Liver (tissue), 9 donors: ENCODE measurements around the gene PRRC2A. TPM values are rescaled to one million over a fixed set of nuclear protein-coding genes. Genes with fewer than 3 reads are reported as not detected.

Source experiments
- DNase-seq: peaks from one replicate; pipeline ENCODE4 v3.0.0-alpha.2; 2017; ENCODE audit warnings: low spot score
- H3K27ac ChIP-seq, 2 donors: one replicate each; pipeline ENCODE4 v1.7.0; 2013; ENCODE audit warnings: inconsistent platforms in 2 of 2, low read length in 2 of 2, control low read depth in 1 of 2, low read depth in 1 of 2, mild to moderate bottlenecking in 1 of 2
- H3K27me3 ChIP-seq, 4 donors: one replicate each; pipeline versions ENCODE4 v1.6.1 to v1.7.0; 2013; ENCODE audit warnings: low read length in 3 of 4, inconsistent platforms in 1 of 4, mild to moderate bottlenecking in 1 of 4, moderate library complexity in 1 of 4; ENCODE audit not compliant: control insufficient read depth in 4 of 4, insufficient read depth in 4 of 4
- H3K36me3 ChIP-seq, 4 donors: one replicate each; pipeline versions ENCODE4 v1.6.1 to v1.7.0; 2013; ENCODE audit warnings: low read length in 3 of 4, mild to moderate bottlenecking in 3 of 4, low read depth in 1 of 4, moderate library complexity in 1 of 4; ENCODE audit not compliant: control insufficient read depth in 4 of 4, insufficient read depth in 3 of 4
- H3K4me1 ChIP-seq, 4 donors: one replicate each; pipeline versions ENCODE4 v1.6.1 to v1.7.0; 2013; ENCODE audit warnings: low read length in 3 of 4, mild to moderate bottlenecking in 3 of 4, moderate library complexity in 1 of 4; ENCODE audit not compliant: control insufficient read depth in 4 of 4, insufficient read depth in 4 of 4
- H3K4me3 ChIP-seq, 3 donors: one replicate each; pipeline versions ENCODE4 v1.6.1 to v1.7.0; 2013; ENCODE audit warnings: low read length in 3 of 3, control low read depth in 1 of 3, low read depth in 1 of 3, mild to moderate bottlenecking in 1 of 3
- H3K9ac ChIP-seq, 2 donors: one replicate each; pipeline ENCODE4 v1.7.0; 2013; ENCODE audit warnings: low read length in 2 of 2, mild to moderate bottlenecking in 2 of 2, moderate library complexity in 2 of 2, control low read depth in 1 of 2, low read depth in 1 of 2
- H3K9me3 ChIP-seq, 4 donors: one replicate each; pipeline versions ENCODE4 v1.6.1 to v1.7.0; 2013; ENCODE audit warnings: low read length in 3 of 4; ENCODE audit not compliant: control insufficient read depth in 4 of 4
- EGR1 ChIP-seq, 2 donors: IDR thresholded peaks; 2 replicates each; pipeline ENCODE4 v1.6.1; 2016 to 2018; ENCODE audit warnings: antibody characterized with exemption in 2 of 2, low read depth in 2 of 2
- FOXA1 ChIP-seq: IDR thresholded peaks from 2 replicates; pipeline ENCODE4 v1.6.1; 2016; ENCODE audit warnings: antibody characterized with exemption
- FOXA2 ChIP-seq: IDR thresholded peaks from 2 replicates; pipeline ENCODE4 v1.6.1; 2016; ENCODE audit warnings: antibody characterized with exemption
- GABPA ChIP-seq, 2 donors: IDR thresholded peaks in 1 of 2; conservative IDR thresholded peaks in 1 of 2; 2 replicates each; pipeline ENCODE4 v1.6.1; 2016; ENCODE audit warnings: antibody characterized with exemption in 2 of 2, mild to moderate bottlenecking in 1 of 2, moderate library complexity in 1 of 2
- HNF4A ChIP-seq, 2 donors: conservative IDR thresholded peaks; 2 replicates each; pipeline ENCODE4 v1.6.1; 2016; ENCODE audit warnings: antibody characterized with exemption in 2 of 2, mild to moderate bottlenecking in 2 of 2
- JUND ChIP-seq, 2 donors: IDR thresholded peaks; 2 replicates each; pipeline ENCODE4 v1.6.1; 2016; ENCODE audit warnings: antibody characterized with exemption in 2 of 2
- NR2F2 ChIP-seq: IDR thresholded peaks from 2 replicates; pipeline ENCODE4 v1.6.1; 2016; ENCODE audit warnings: antibody characterized with exemption
- RAD21 ChIP-seq, 2 donors: IDR thresholded peaks; 2 replicates each; pipeline ENCODE4 v1.6.1; 2016; ENCODE audit warnings: antibody characterized with exemption in 2 of 2, mild to moderate bottlenecking in 2 of 2
- RXRA ChIP-seq, 2 donors: IDR thresholded peaks; 2 replicates each; pipeline ENCODE4 v1.6.1; 2017 to 2018; ENCODE audit warnings: antibody characterized with exemption in 2 of 2, mild to moderate bottlenecking in 1 of 2
- SP1 ChIP-seq: IDR thresholded peaks from 2 replicates; pipeline ENCODE4 v1.6.1; 2018; ENCODE audit warnings: antibody characterized with exemption, mild to moderate bottlenecking
- TAF1 ChIP-seq: conservative IDR thresholded peaks from 2 replicates; pipeline ENCODE4 v1.6.1; 2016; ENCODE audit warnings: antibody characterized with exemption, mild to moderate bottlenecking
- WGBS: extraction: QIAGEN DNeasy Blood & Tissue Kit; methylation state at CpG from one replicate; pipeline ENCODE4 v1.1.7; 2013; 5-methylcytosine and 5-hydroxymethylcytosine counted together
- polyA plus RNA-seq, 2 donors: library from polyadenylated mRNA; stranded (reverse) in 1 of 2; unstranded in 1 of 2; fragments of 200-250 nt in 1 of 2; fragments of >200 nt in 1 of 2; fragmentation: Nextera tagmentation in 1 of 2; extraction: Ambion mirVana in 1 of 2; gene quantifications; one replicate each; pipeline versions ENCODE4 v1.2.1 to v1.2.3, GENCODE V29; 2013 to 2015
- total RNA-seq, 2 donors: library from RNA; depleted of rRNA; stranded (reverse); fragments of >200 nt; gene quantifications; one replicate each; pipeline ENCODE4 v1.2.3, GENCODE V29; 2014
- TF ChIP-seq, protein P1 (sequence below): IDR thresholded peaks from 2 replicates; pipeline ENCODE4 v1.6.1; 2016; ENCODE audit warnings: antibody characterized with exemption
- TF ChIP-seq, protein P2 (sequence below): fragments of 150-350 bp; IDR thresholded peaks from 2 replicates; pipeline ENCODE4 v1.5.1; 2017; ENCODE audit warnings: improper control_type of control experiment, low read depth, low read length; ENCODE audit not compliant: missing input control
- TF ChIP-seq, protein P3 (sequence below): IDR thresholded peaks from 2 replicates; pipeline ENCODE4 v1.6.1; 2016; ENCODE audit warnings: antibody characterized with exemption
- TF ChIP-seq, protein P4 (sequence below): IDR thresholded peaks from 2 replicates; pipeline ENCODE4 v1.6.1; 2016; ENCODE audit warnings: antibody characterized with exemption, mild to moderate bottlenecking
- donor health status: healthy.
- donor health status: healthy.
- donor health status: healthy.
- donor health status: healthy.
- donor health status: healthy.

PRRC2A gene
- total and polyA plus RNA-seq, 4 donors: 21.9 to 39.3 (median 29.5) TPM

DNA sequence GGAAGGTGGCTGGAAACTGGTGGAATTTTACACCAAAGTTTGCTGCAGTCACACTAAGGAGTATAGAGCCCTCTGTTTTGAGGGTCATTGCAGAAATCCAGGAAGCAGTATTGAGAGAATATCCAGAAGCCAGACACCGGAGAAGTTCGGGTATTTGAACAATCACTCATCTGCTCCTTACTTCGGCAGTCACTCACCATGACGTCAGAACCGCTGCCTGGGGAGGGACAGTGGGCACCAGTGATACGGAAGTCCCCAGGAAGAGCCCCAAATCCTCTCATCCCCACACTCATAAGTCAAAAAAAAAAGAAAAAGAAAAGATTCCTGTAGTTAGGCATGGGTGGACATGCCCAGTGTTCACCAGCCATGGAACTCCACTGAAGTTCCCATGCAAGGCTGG is 56.4 kb downstream of the PRRC2A start:
- TF ChIP-seq SP1 (no peak), HNF4A (conservative IDR thresholded peaks at IDR 0.05) (no peak)
- Histone ChIP-seq H3K9me3 (no peaks in the 10 kb centered on the region), H3K4me3 (no peak overlapping the region), H3K27ac (no peak overlapping the region), H3K9ac (no peak overlapping the region), H3K27me3 (no peaks in the 10 kb centered on the region), H3K36me3 (peaks cover 2 to 12% (median 7%) of the 10 kb centered on the region in 4 donors), H3K4me1 (peaks cover 1 to 16% (median 9%) of the 10 kb centered on the region in 4 donors)
- WGBS: 80% methylated on average over 6 of the region's 6 CpGs
- no peak for DNase-seq

DNA sequence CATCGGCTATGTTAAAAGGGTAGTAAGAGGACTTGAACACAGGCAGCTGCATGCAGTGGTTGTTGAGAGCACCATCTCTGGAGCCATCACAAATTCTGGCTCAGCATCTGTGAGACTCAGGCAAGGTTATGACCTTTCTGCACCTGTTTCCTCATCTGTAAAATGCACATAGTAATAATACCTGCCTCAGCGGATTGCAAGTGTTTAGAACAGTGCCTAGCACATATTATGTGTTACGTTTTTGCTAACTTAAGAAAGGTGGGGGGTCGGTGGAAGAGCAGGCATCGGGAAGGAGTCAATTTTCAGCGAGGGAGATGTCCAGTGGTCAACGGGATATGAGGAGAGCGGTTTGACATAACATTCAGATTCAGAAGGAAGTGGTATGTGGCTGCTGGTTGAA is 57.4 kb downstream of the PRRC2A start:
- Histone ChIP-seq H3K36me3 (peaks cover 0 to 4% (median 3%) of the 10 kb centered on the region in 4 donors), H3K4me1 (peaks cover 1 to 18% (median 12%) of the 10 kb centered on the region in 4 donors), H3K4me3 (no peak overlapping the region), H3K9me3 (no peaks in the 10 kb centered on the region), H3K27me3 (no peaks in the 10 kb centered on the region), H3K9ac (no peak overlapping the region), H3K27ac (no peak overlapping the region)
- WGBS: 74% methylated on average over 8 of the region's 8 CpGs
- TF ChIP-seq NR2F2 (no peak), JUND (IDR thresholded peaks at IDR 0.05) (no peak), RAD21 (IDR thresholded peaks at IDR 0.05) (no peak), HNF4A (conservative IDR thresholded peaks at IDR 0.05) (no peak), FOXA2 (no peak), RXRA (IDR thresholded peaks at IDR 0.05) (no peak)
- TF ChIP-seq, protein P1, sequence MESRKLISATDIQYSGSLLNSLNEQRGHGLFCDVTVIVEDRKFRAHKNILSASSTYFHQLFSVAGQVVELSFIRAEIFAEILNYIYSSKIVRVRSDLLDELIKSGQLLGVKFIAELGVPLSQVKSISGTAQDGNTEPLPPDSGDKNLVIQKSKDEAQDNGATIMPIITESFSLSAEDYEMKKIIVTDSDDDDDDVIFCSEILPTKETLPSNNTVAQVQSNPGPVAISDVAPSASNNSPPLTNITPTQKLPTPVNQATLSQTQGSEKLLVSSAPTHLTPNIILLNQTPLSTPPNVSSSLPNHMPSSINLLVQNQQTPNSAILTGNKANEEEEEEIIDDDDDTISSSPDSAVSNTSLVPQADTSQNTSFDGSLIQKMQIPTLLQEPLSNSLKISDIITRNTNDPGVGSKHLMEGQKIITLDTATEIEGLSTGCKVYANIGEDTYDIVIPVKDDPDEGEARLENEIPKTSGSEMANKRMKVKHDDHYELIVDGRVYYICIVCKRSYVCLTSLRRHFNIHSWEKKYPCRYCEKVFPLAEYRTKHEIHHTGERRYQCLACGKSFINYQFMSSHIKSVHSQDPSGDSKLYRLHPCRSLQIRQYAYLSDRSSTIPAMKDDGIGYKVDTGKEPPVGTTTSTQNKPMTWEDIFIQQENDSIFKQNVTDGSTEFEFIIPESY: no peak
- TF ChIP-seq, protein P2, sequence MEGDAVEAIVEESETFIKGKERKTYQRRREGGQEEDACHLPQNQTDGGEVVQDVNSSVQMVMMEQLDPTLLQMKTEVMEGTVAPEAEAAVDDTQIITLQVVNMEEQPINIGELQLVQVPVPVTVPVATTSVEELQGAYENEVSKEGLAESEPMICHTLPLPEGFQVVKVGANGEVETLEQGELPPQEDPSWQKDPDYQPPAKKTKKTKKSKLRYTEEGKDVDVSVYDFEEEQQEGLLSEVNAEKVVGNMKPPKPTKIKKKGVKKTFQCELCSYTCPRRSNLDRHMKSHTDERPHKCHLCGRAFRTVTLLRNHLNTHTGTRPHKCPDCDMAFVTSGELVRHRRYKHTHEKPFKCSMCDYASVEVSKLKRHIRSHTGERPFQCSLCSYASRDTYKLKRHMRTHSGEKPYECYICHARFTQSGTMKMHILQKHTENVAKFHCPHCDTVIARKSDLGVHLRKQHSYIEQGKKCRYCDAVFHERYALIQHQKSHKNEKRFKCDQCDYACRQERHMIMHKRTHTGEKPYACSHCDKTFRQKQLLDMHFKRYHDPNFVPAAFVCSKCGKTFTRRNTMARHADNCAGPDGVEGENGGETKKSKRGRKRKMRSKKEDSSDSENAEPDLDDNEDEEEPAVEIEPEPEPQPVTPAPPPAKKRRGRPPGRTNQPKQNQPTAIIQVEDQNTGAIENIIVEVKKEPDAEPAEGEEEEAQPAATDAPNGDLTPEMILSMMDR: no peak
- DNase-seq: no peak

DNA sequence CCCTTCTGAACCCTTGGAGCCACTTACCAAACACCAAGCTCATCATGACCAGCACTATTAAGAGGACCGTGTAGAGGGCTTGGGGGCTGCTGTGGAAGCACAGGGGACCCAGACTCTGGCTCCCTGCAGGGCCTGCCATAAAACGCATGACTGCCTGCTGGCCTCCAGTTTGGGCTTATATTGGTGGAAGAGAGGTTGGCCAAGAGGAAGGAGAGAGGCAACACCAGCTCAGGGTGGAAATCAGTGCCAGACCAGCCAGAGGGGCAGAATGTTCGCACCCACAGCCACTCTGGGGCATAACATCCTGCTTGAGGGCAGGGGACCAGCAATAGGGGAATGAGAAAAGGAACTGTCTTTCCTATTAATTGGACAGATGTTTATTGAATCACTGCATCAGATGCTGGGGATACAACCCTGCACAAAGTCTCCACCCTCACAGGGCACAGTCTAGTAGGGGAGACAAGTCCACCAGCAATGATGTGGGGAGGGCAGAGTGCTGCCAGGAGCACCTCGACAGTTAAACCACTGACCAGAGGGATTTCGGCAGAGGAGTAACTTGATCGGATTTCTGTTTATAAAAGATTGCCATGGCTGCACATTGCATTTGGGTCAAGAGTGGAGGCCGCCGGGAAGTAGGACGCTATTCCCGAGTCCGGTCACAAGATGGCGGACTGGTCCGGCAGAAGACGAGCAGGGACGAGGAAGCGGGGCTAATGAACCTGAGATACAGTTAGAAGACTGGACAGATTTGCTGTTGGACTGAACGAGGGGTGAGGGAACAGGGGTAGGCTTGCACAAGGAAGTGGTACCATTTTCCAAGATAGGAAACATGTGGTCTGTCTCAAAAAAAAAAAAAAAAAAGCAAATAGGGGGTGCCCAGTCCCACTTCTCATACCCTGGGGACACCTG is 60.0 kb downstream of the PRRC2A start, which contains the start of gene LY6G5C:
Gene LY6G5C (minus strand): TSS at position 842 of the 909 bp plus-strand sequence. CDS start 694 bp downstream, at position 148.
- peaks cover 0 to 2% (median 0%) of the 10 kb centered on the region in 4 donors for H3K36me3 ChIP-seq
- WGBS: 15% methylated on average over 17 of the region's 17 CpGs
- peak within 1 kb of the TSS; percentile 16 to 51 for H3K27ac ChIP-seq
- peak within 1 kb of the TSS in 2 of 3 donors; percentile 42 to 59 for H3K4me3 ChIP-seq
- H3K9me3 ChIP-seq: no peaks in the 10 kb centered on the region
- peak within 1 kb of the TSS; percentile 20 to 49 for H3K9ac ChIP-seq
- DNase-seq: peak; percentile 76
- H3K4me1 ChIP-seq: peaks cover 1 to 22% (median 14%) of the 10 kb centered on the region in 4 donors
- no peaks in the 10 kb centered on the region for H3K27me3 ChIP-seq
- no peak for TF ChIP-seq NR2F2
- TF ChIP-seq, protein P3, sequence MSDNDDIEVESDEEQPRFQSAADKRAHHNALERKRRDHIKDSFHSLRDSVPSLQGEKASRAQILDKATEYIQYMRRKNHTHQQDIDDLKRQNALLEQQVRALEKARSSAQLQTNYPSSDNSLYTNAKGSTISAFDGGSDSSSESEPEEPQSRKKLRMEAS: no peak
- TF ChIP-seq TAF1: no peak
- no peak for TF ChIP-seq FOXA2
- TF ChIP-seq JUND (IDR thresholded peaks at IDR 0.05): no peak
- peak; percentile 44 for TF ChIP-seq SP1
- TF ChIP-seq RAD21 (IDR thresholded peaks at IDR 0.05): peak; percentile 95 to 96
- TF ChIP-seq FOXA1: no peak
- no peak for TF ChIP-seq GABPA (IDR thresholded peaks at IDR 0.05 in 1 of 2, conservative IDR thresholded peaks at IDR 0.05 in 1 of 2)
- TF ChIP-seq EGR1 (IDR thresholded peaks at IDR 0.05; ENCODE audit: low read depth in 2 of 2): no peak
- TF ChIP-seq, protein P4, sequence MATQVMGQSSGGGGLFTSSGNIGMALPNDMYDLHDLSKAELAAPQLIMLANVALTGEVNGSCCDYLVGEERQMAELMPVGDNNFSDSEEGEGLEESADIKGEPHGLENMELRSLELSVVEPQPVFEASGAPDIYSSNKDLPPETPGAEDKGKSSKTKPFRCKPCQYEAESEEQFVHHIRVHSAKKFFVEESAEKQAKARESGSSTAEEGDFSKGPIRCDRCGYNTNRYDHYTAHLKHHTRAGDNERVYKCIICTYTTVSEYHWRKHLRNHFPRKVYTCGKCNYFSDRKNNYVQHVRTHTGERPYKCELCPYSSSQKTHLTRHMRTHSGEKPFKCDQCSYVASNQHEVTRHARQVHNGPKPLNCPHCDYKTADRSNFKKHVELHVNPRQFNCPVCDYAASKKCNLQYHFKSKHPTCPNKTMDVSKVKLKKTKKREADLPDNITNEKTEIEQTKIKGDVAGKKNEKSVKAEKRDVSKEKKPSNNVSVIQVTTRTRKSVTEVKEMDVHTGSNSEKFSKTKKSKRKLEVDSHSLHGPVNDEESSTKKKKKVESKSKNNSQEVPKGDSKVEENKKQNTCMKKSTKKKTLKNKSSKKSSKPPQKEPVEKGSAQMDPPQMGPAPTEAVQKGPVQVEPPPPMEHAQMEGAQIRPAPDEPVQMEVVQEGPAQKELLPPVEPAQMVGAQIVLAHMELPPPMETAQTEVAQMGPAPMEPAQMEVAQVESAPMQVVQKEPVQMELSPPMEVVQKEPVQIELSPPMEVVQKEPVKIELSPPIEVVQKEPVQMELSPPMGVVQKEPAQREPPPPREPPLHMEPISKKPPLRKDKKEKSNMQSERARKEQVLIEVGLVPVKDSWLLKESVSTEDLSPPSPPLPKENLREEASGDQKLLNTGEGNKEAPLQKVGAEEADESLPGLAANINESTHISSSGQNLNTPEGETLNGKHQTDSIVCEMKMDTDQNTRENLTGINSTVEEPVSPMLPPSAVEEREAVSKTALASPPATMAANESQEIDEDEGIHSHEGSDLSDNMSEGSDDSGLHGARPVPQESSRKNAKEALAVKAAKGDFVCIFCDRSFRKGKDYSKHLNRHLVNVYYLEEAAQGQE: no peak
- TF ChIP-seq RXRA (IDR thresholded peaks at IDR 0.05): peak; percentile 69 to 89
- TF ChIP-seq, protein P2: peak; percentile 78
